Mucosa of descending colon (tissue), 3 donors: ENCODE measurements around the gene CDK5R1. TPM values are rescaled to one million over a fixed set of nuclear protein-coding genes. Genes with fewer than 3 reads are reported as not detected.

Experiments
- ATAC-seq: fragments of 200-7000 bp; cut with Tn5 transposase; one replicate; pipeline ENCODE4 v1.9.1; 2020; ENCODE audit warnings: mild to moderate bottlenecking, moderate library complexity
- DNase-seq, 3 donors: peaks; one replicate each; pipeline ENCODE4 v3.0.0-alpha.2; 2020
- H3K36me3 ChIP-seq: fragments of 200-600 bp; one replicate; pipeline ENCODE4 v1.8.0; 2021; ENCODE audit warnings: low read depth, mild to moderate bottlenecking
- H3K4me1 ChIP-seq: fragments of 200-600 bp; one replicate; pipeline ENCODE4 v1.8.0; 2021; ENCODE audit warnings: low read depth, mild to moderate bottlenecking
- H3K4me3 ChIP-seq: fragments of 200-600 bp; one replicate; pipeline ENCODE4 v1.8.0; 2021; ENCODE audit warnings: mild to moderate bottlenecking
- H3K9me3 ChIP-seq: fragments of 200-600 bp; one replicate; pipeline ENCODE4 v1.8.0; 2021; ENCODE audit warnings: mild to moderate bottlenecking
- intact Hi-C, 2 donors: fragments of 100-400 bp; cut with DNase I in 1 of 2; cut with micrococcal nuclease in 1 of 2; formaldehyde crosslinking; loops; one replicate each; pipeline versions ENCODE4 v1.11.0 to v1.11.1; 2022; cut with DNase I, micrococcal nuclease
- total RNA-seq, 3 donors: library from RNA; stranded (reverse); fragmentation: NEBNext Ultra II Directional in 2 of 3; extraction: Animal tissue kit (Norgen Biotek cat#: 25700) in 2 of 3; gene quantifications; one replicate each; pipeline versions ENCODE4 v1.2.1 to v1.2.4, GENCODE V29; 2021 to 2023
- TF ChIP-seq, protein P1 (sequence below): fragments of 200-600 bp; IDR thresholded peaks from one replicate; pipeline ENCODE4 v1.8.0; 2022; ENCODE audit warnings: antibody characterized with exemption, mild to moderate bottlenecking
- donor health status: DM: no; HTN: no; CAD: no; lungs with moderate emphysema.
- donor health status: DM: no; HTN: no; CAD: no.
- donor health status: DM: no; HTN: yes; CAD: no.

The CDK5R1 gene
- total RNA-seq, 3 donors from 2014 or later, result 0.72 to 2.1 (median 1.3) TPM

DNA sequence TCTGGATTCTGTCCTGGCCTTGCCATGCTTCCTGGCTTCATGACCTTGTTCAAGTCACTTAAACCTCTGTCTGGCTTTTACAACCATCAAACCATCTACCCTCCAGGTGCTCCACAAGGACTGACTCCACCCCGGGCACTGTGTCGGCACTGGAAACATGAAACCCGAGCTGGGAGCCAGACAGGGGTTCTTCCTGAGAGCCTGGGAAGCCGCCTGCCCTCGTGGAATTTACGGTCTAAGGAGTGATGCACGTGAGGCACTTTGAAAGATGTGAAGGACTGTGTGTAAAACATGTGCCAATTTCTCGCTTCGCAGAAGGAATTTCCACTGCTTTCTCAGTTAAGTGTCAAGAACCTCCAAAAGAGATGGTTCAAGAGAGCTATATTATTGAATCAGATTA is 11.6 kb downstream of the CDK5R1 start:
- Histone ChIP-seq H3K36me3 (no peaks in the 10 kb centered on the region), H3K4me3 (no peak overlapping the region), H3K9me3 (no peaks in the 10 kb centered on the region), H3K4me1 (no peaks in the 10 kb centered on the region)
- TF ChIP-seq, protein P1, sequence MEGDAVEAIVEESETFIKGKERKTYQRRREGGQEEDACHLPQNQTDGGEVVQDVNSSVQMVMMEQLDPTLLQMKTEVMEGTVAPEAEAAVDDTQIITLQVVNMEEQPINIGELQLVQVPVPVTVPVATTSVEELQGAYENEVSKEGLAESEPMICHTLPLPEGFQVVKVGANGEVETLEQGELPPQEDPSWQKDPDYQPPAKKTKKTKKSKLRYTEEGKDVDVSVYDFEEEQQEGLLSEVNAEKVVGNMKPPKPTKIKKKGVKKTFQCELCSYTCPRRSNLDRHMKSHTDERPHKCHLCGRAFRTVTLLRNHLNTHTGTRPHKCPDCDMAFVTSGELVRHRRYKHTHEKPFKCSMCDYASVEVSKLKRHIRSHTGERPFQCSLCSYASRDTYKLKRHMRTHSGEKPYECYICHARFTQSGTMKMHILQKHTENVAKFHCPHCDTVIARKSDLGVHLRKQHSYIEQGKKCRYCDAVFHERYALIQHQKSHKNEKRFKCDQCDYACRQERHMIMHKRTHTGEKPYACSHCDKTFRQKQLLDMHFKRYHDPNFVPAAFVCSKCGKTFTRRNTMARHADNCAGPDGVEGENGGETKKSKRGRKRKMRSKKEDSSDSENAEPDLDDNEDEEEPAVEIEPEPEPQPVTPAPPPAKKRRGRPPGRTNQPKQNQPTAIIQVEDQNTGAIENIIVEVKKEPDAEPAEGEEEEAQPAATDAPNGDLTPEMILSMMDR, result no peak
- ATAC-seq, result no peak
- DNase-seq, result peak in 1 of 3 donors; percentile 16
- intact Hi-C loops, result no loop called here

DNA sequence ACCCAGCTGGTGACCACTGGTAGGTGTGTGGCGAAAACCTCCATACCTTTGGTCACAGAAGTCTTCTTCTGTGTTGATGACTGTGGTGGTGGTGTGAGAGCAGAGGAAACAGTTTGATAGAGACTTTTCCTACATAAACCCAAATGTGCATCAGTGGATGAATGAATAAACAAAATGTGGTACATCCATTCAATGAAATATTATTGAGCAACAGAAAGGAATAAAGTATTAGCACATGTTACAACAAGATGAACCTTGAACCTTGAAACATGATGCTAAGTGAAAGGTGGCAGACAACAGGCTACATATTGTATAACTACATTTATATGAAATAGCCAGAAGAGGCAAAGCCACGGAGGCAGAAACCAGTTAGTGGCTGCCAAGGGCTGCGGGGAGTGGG is 15.2 kb downstream of the CDK5R1 start:
- peaks cover 11% of the 10 kb centered on the region for H3K4me1 ChIP-seq
- intact Hi-C loops, result no loop called here
- H3K4me3 ChIP-seq, result no peak overlapping the region
- H3K9me3 ChIP-seq, result no peaks in the 10 kb centered on the region
- ATAC-seq, result no peak
- H3K36me3 ChIP-seq, result no peaks in the 10 kb centered on the region
- DNase-seq, result peak in 1 of 3 donors; percentile 7
- TF ChIP-seq, protein P1, result no peak

DNA sequence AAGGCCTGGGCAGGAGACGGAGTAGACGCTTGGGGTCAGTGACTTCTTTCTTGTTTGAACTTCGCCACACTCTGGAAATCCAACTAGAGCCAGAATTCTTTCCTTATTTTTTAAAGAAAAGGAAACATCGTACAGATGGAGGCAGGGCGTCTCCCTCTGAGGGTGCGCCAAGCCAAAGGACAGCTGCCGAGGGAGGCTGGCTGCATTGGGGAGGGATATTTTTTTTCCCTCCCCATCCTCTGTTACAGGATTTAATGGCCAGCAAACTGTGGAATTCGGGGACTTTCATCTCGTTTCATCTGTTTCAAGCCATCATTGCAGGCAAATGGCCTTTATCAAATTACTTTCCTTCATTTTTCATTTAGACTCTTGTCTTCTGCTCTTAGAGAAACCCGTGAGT is 15.9 kb downstream of the CDK5R1 start:
- intact Hi-C loops, result no loop called here
- no peaks in the 10 kb centered on the region for H3K36me3 ChIP-seq
- H3K4me3 ChIP-seq, result no peak overlapping the region
- ATAC-seq, result no peak
- H3K9me3 ChIP-seq, result no peaks in the 10 kb centered on the region
- H3K4me1 ChIP-seq, result peaks cover 11% of the 10 kb centered on the region
- peak in 1 of 3 donors; percentile 4 for DNase-seq
- TF ChIP-seq, protein P1, result no peak

DNA sequence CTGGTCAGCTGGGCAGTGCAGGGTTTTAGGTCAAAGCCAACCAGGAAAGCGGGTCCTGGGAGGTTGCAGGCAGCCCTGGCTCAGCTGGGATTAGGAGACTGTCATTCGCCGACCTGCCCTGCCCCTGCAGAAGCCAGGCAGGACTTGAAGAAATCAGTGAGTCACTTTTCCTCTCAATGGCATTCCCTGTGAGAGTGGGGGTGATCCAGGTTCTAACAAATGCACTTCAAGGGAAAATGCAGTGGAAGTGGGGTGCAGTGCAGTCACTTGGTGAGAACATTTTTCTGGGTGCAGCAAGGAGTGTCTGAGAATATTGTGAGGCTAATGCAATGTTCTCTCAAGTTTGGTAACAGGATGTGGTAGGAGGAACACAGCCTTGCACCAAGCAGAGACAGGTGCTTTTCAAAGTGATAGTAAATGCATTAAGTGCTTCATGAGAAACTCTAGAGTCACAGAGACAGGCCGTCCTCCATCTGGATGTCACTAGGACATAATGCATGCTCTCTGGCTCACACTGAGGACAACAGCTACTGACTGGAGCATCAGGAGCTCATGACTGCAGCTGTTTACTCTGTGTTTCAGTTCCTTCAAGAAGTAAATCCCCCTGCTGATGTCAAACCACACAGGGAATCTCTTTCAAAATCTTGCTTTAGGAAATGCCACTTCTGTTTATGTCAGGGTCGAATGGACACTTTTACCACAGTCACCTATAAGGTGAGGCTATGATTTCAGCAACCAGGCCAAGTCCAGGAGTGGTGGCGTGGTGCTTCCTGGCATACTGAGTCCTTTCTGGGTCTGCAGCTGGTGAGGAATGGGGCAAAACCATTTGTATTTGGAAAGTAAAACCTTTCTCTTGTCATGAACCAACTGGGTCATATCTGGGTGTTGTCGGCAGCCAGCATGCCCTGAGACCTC is 16.7 kb downstream of the CDK5R1 start:
- DNase-seq (peak in 1 of 3 donors; percentile 48), ATAC-seq (peak; percentile 84)
- intact Hi-C loops, result no loop called here
- no peaks in the 10 kb centered on the region for H3K9me3 ChIP-seq
- no peaks in the 10 kb centered on the region for H3K36me3 ChIP-seq
- TF ChIP-seq, protein P1, result no peak
- H3K4me3 ChIP-seq, result no peak overlapping the region
- H3K4me1 ChIP-seq, result peaks cover 11% of the 10 kb centered on the region

DNA sequence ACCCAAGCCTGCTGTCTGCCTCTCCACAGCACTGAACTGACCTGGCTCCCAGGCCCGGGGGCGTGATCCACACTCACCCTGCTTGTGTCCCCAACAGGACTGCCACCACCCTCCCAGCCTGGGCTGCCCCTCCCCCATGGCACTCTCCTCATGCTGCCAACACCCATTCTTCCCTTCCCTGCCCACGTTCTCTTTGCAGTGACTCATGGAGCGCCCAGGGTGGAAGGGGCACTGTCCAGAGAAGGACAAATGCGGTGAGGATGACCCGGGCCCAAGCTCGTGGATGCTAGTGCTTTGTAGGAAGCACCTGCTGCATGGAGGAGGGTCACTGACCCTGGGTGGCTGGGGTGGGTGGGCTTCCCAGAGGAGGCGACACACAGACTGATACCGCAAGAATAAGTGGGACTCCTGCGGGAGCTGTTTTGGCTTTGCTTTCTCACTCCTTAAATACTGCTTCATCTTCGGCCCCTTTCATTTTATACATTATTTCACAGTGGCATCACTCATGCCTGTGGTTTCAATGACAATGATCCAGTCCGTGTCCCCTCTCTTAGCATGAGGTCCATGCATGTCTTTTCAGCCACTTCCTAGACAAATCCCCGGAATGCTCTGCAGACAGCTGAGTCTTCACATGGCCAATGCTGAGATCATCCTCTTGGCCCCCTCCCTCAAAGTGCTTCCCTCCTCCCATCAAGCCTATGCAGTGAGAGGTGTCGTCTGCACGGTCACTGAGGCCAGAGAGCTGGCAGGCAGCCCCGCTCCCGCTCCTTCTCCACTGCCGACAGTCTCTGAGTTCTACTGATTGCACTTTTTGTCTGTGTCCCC is 17.6 kb downstream of the CDK5R1 start:
- peak; percentile 22 for ATAC-seq
- Histone ChIP-seq H3K4me1 (peaks cover 11% of the 10 kb centered on the region), H3K36me3 (no peaks in the 10 kb centered on the region), H3K9me3 (no peaks in the 10 kb centered on the region), H3K4me3 (no peak overlapping the region)
- DNase-seq, result peak in 2 of 3 donors; percentile 39 to 69
- TF ChIP-seq, protein P1, result no peak
- intact Hi-C loops, result no loop called here
